GM23338 (cell line): ENCODE measurements around the gene MBOAT7. TPM values are rescaled to one million over a fixed set of nuclear protein-coding genes. Genes with fewer than 3 reads are reported as not detected.
"Not testable (repeated sequence)": the region's sequence is repeated elsewhere in the genome, so short reads cannot be mapped to it uniquely, and the experiment has no call there.

Experiments
- ATAC-seq: fragments of 200-7000 bp; cut with Tn5 transposase; 3 replicates; pipeline ENCODE4 v1.9.1; 2020
- DNase-seq: peaks from one replicate; pipeline ENCODE4 v3.0.0-alpha.2; 2015; ENCODE audit warnings: low spot score
- H2AFZ ChIP-seq: fragments of 200-600 bp; sonication (generic); 2 replicates; pipeline ENCODE4 v1.8.0; 2016; ENCODE audit warnings: antibody characterized with exemption, mild to moderate bottlenecking, moderate library complexity
- H3F3A ChIP-seq: fragments of 200-600 bp; sonication (generic); replicated peaks from 2 replicates; pipeline ENCODE4 v1.8.0; 2017; ENCODE audit warnings: antibody characterized with exemption, mixed run types, low read depth
- H3K27ac ChIP-seq: fragments of 200-600 bp; sonication (generic); 2 replicates; pipeline ENCODE4 v1.6.1; 2016; ENCODE audit warnings: low read depth
- H3K27me3 ChIP-seq: fragments of 200-600 bp; sonication (generic); 2 replicates; pipeline ENCODE4 v1.8.0; 2016; ENCODE audit warnings: mild to moderate bottlenecking, mixed run types, moderate library complexity; ENCODE audit not compliant: insufficient read depth
- H3K36me3 ChIP-seq: fragments of 200-600 bp; sonication (generic); 2 replicates; pipeline ENCODE4 v1.8.0; 2016; ENCODE audit warnings: mild to moderate bottlenecking; ENCODE audit not compliant: insufficient read depth
- H3K4me1 ChIP-seq: fragments of 200-600 bp; sonication (generic); 2 replicates; pipeline ENCODE4 v1.8.0; 2016; ENCODE audit warnings: mild to moderate bottlenecking, moderate library complexity; ENCODE audit not compliant: insufficient read depth
- H3K4me2 ChIP-seq: fragments of 200-600 bp; sonication (generic); 2 replicates; pipeline ENCODE4 v1.7.1; 2017; ENCODE audit warnings: mixed run types
- H3K4me3 ChIP-seq: fragments of 200-600 bp; sonication (generic); 2 replicates; pipeline ENCODE4 v1.6.1; 2016; ENCODE audit warnings: mixed run types
- H3K79me2 ChIP-seq: fragments of 200-600 bp; sonication (generic); replicated peaks from 2 replicates; pipeline ENCODE4 v1.8.0; 2017; ENCODE audit warnings: mild to moderate bottlenecking; ENCODE audit not compliant: insufficient read depth
- H3K9me2 ChIP-seq: fragments of 200-600 bp; sonication (generic); 2 replicates; pipeline ENCODE4 v1.8.0; 2017; ENCODE audit not compliant: insufficient read depth
- H4K20me1 ChIP-seq: fragments of 200-600 bp; sonication (generic); replicated peaks from 2 replicates; pipeline ENCODE4 v1.8.0; 2017; ENCODE audit warnings: mild to moderate bottlenecking; ENCODE audit not compliant: insufficient read depth
- H3K27ac Mint-ChIP-seq: 2 replicates; pipeline ENCODE4 v1.8.0; 2020; ENCODE audit warnings: inconsistent platforms, mild to moderate bottlenecking, moderate library complexity, mixed read lengths
- H3K27me3 Mint-ChIP-seq: 3 replicates; pipeline ENCODE4 v1.8.0; 2022; ENCODE audit warnings: low read depth, mild to moderate bottlenecking, moderate library complexity, mixed read lengths, inconsistent platforms; ENCODE audit not compliant: insufficient read depth, poor library complexity
- H3K36me3 Mint-ChIP-seq: 3 replicates; pipeline ENCODE4 v1.8.0; 2021; ENCODE audit warnings: low read depth, mild to moderate bottlenecking, inconsistent platforms, moderate library complexity, mixed read lengths
- H3K4me1 Mint-ChIP-seq: 3 replicates; pipeline ENCODE4 v1.8.0; 2020; ENCODE audit warnings: mild to moderate bottlenecking, inconsistent platforms, mixed read lengths
- H3K4me3 Mint-ChIP-seq: 3 replicates; pipeline ENCODE4 v1.8.0; 2021; ENCODE audit warnings: moderate library complexity, mild to moderate bottlenecking, inconsistent platforms, mixed read lengths
- H3K9me3 Mint-ChIP-seq: 3 replicates; pipeline ENCODE4 v1.8.0; 2020; ENCODE audit warnings: moderate library complexity, mild to moderate bottlenecking, inconsistent platforms, mixed read lengths
- CTCF ChIP-seq, 2 experiments: fragments of 200-600 bp in 1 of 2; sonication (generic) in 1 of 2; conservative IDR thresholded peaks; 2 replicates each; pipeline versions ENCODE4 v1.5.1 to v1.6.1; 2016 to 2017; ENCODE audit warnings: antibody characterized with exemption in 2 of 2, low read depth in 2 of 2, mild to moderate bottlenecking in 2 of 2, moderate library complexity in 1 of 2
- ETS1 ChIP-seq: IDR thresholded peaks from 2 replicates; pipeline ENCODE4 v1.6.1; 2016; ENCODE audit warnings: antibody characterized with exemption
- POLR2AphosphoS5 ChIP-seq: IDR thresholded peaks from 2 replicates; pipeline ENCODE4 v1.6.1; 2016; ENCODE audit warnings: antibody characterized with exemption, low read depth
- STAT1 ChIP-seq: IDR thresholded peaks from one replicate; pipeline ENCODE4 v1.6.1; 2016; ENCODE audit warnings: antibody characterized with exemption; ENCODE audit not compliant: unreplicated experiment
- ZNF114 ChIP-seq: fragments of 250-450 bp; sonication (Bioruptor Pico); IDR thresholded peaks from 2 replicates; pipeline ENCODE4 v1.5.0; 2020; ENCODE audit warnings: mild to moderate bottlenecking, moderate library complexity
- polyA plus RNA-seq: library from polyadenylated mRNA; unstranded; fragments of >200 nt; fragmentation: Nextera tagmentation; extraction: Ambion mirVana; gene quantifications from 2 replicates; pipeline ENCODE4 v1.2.1, GENCODE V29; 2016
- total RNA-seq: library from RNA; depleted of rRNA; stranded (reverse); fragments of >200 nt; shearing (Covaris generic); gene quantifications from 2 replicates; pipeline ENCODE4 v1.2.3, GENCODE V29; 2014

MBOAT7 gene
- total and polyA plus RNA-seq, 2 experiments from 2014 or later, result 77.8 to 184 TPM

GRCh38 chr19:54171736-54172431 lies 17.5 kb downstream of the MBOAT7 start:
- not testable (repeated sequence) for DNase-seq, H3K79me2 ChIP-seq, H3K27ac Mint-ChIP-seq, H3K36me3 ChIP-seq, H3K9me2 ChIP-seq, H3K4me1 ChIP-seq, H3K4me3 ChIP-seq, H3K27ac ChIP-seq, H2AFZ ChIP-seq, H3K27me3 ChIP-seq, H3K4me2 ChIP-seq, ATAC-seq, H3K9me3 Mint-ChIP-seq, H4K20me1 ChIP-seq
- H3K4me3 Mint-ChIP-seq, result peak overlapping the region; percentile 47; the same call in 2 of the 3 replicates
- H3F3A ChIP-seq, result peaks cover 13% of the 10 kb centered on the region
- H3K27me3 Mint-ChIP-seq, result peaks cover 24% of the 10 kb centered on the region
- peaks cover 10% of the 10 kb centered on the region for H3K36me3 Mint-ChIP-seq
- peaks cover 12% of the 10 kb centered on the region for H3K4me1 Mint-ChIP-seq

- DNase-seq, result peak; percentile 18
- Histone ChIP-seq H3K4me3 (no peak overlapping the region), H3K4me1 (peaks cover 2% of the 10 kb centered on the region; the same call in 1 of the 2 replicates), H3K9me2 (no peaks in the 10 kb centered on the region), H3K4me2 (no peak overlapping the region), H3K79me2 (no peaks in the 10 kb centered on the region), H3K27me3 (no peaks in the 10 kb centered on the region), H2AFZ (no peak overlapping the region), H3K27ac (no peak overlapping the region), H3K36me3 (no peaks in the 10 kb centered on the region), H3F3A (peaks cover 18% of the 10 kb centered on the region), H4K20me1 (no peaks in the 10 kb centered on the region)
- Mint-ChIP-seq H3K9me3 (no peaks in the 10 kb centered on the region; the same call in 1 of the 3 replicates), H3K36me3 (peaks cover under 1% of the 10 kb centered on the region; the same call in 1 of the 3 replicates), H3K27ac (no peak overlapping the region), H3K4me3 (no peak overlapping the region), H3K27me3 (peaks cover 28% of the 10 kb centered on the region), H3K4me1 (peaks cover 18% of the 10 kb centered on the region)
- no peak for TF ChIP-seq STAT1
- no peak for TF ChIP-seq POLR2AphosphoS5
- no peak for TF ChIP-seq ZNF114
- TF ChIP-seq ETS1, result no peak
- TF ChIP-seq CTCF (conservative IDR thresholded peaks at IDR 0.05; ENCODE audit: low read depth in 2 of 2), result no peak
- ATAC-seq, result no peak
Measured at GRCh38 chr19:54169149-54169740, 20.1 kb downstream of the MBOAT7 start.
